Fibroblast of skin of right biceps (primary cell): ENCODE data around the gene PLA2G4E.

Source experiments
- DNase-seq: peaks from one replicate; pipeline ENCODE4 v3.0.0-alpha.2; 2013

The PLA2G4E gene

DNA sequence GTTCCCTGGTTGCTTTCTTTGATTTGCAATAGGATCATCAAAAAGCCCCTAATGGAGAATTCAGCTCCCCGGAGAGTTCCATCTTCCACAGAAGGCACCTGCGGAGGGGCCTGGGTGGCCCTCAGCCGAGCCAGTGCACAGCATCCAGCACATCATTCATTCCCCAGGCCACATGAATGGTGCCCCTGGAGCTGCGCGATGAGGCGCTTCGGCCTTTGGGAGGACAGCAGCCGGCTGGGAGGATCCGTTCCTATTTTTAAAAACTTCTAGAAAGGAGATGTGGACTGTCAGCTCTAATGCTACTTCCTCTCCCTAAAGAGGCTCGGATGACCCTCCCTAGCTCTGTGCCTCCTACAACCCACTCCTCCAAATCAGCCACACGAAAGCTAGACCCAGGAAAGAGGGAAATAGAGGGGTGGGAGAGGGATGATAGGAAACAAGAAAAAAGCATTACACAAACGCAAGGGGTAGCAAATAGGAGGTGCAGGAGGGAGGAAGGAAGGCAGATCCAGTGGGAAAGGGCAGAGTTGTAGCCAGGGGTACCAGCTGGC lies 68.8 kb downstream of the PLA2G4E start:
- no peak for DNase-seq

DNA sequence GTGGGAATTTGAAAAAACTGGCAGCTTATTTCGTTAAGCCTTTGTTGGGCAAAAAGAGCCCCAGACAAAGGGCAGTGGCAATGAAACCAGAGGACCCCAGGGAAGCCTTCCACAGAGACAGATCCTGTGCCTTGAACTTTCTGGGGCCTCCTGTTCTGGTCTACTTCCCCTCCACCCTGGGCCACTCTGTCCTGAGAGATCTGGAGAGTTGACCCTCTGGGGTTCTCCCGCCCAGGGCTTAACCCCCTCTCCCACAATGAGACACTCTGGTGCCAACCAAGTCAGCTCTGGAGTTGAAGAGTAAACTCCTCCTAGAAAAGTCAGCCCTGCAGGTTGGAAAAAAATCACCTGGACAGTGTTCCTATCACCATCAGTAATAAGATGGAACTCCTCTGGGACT lies 69.3 kb downstream of the PLA2G4E start:
- no peak for DNase-seq

DNA sequence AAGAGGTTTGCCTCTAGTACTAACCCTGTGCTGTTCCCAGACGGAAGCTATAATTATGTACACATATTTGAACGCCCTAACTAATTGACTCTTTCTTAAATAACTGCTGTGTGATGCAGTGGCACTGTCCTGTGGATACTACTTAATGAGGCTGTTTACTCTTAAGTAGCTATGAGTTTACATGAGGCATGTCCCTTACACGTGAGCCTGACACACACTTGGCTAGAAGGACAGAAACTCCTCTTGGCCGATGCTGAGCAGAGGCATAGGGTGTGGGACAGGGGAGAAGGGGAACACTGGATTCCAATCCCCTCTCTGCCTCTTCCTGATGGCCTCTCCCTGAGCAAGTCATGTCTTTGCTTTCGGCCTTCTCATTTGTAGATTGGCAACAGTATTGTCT lies 70.4 kb downstream of the PLA2G4E start:
- DNase-seq, result no peak

DNA sequence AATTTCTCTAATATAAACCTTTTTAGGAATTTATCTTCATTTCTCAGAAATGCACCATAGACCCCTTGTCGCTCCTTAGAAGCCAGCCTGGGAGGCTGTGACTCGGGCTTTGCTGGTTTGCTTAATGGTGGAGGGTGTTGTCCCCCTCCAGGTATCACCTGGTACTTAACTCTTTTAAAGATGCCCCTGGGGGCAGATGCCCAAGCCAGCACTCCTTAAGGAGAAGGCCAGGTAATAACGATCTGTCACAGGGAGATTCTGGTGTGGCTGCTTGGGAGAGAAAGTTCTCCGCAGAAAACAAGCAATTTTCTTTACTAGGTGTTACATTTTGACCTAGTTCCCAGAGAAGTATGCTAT lies 70.7 kb downstream of the PLA2G4E start:
- DNase-seq, result no peak

DNA sequence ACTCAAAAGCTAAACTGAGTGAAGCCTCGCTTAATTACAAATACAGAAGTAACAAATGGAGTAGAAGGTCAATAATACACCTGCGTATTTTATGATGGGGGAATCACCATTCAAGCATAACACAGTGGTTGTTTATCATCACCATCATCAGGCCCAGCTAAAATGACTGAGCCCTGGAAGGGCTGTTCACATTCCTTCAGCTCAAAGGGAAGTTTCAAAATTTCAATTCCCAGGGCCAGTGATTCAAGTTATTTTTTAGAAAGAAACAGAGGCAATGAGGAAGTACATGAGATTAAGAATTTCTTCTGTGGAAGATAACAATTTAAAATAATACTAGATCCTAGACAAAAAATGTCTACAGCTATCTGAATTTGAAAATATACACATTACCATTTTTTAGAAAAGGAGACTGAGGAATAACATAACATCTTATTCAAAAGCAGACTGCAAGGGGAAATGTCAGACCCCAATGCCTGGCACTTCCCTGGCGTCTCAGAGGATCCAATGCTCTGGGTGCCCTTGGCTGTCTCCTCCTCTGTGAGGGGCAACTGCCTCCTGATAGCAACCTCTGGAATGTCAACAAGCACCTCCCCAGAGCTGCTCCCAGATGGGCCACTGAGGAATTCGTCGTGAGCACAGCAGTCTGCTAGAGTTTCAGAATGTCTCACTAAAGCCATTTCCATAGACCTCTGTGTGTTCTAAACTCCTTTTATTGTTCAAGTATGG lies 71.3 kb downstream of the PLA2G4E start:
- no peak for DNase-seq

DNA sequence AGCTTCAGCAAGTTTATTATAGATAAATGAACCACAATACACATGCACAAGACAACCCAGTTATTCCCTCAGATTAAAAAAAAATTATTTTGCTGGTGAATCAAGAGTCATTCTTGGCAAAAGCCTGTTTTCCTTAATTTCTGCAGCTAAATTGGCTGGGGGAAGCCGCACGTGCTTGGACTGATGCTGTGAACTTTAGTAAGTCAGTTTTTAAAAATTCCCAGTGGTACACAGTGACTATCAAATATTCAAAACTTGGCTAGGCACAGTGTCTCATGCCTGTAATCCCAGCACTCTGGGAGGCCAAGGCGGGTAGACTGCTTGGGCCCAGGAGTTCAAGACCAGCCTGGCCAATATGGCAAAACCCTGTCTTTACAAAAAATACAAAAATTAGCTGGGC lies 72.4 kb downstream of the PLA2G4E start:
- DNase-seq, result no peak

DNA sequence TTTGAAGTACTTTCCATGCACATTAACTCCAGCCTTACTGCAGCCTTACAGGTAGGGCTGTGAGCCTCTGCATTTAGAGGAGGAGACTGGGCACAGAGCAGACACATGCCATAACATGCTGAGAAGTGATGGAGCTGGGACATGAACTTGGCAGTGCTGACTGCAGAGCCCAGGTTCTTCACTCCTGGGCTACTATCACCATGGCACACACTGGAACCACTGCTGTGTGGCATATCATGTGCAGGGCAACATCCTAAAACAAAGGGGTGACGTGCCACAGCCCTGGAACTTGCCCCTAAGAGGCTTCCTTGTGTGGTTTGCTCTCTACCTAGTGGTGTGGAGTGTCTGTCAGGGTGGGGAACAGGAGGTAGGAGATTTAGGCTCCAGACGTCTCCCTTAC lies 73.9 kb downstream of the PLA2G4E start:
- DNase-seq, result no peak

DNA sequence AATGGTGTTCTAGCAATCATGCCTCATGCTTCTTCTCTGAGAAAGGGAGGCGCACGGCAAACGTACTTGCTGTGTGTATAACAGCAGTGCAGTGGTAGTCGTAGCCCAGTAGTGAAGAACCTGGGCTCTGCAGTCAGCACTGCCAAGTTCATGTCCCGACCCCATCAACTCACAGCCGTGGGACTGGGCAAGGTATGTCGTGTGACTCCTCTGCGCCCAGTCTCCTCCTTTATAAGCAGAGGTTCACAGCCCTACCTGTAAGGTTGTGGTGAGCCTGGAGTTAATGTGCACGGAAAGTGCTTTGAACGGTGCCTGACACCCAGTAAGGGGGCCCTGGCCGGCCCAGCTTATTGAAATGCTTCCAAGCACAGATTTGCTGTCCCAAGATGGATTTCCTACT lies 75.1 kb downstream of the PLA2G4E start:
- DNase-seq, result no peak

DNA sequence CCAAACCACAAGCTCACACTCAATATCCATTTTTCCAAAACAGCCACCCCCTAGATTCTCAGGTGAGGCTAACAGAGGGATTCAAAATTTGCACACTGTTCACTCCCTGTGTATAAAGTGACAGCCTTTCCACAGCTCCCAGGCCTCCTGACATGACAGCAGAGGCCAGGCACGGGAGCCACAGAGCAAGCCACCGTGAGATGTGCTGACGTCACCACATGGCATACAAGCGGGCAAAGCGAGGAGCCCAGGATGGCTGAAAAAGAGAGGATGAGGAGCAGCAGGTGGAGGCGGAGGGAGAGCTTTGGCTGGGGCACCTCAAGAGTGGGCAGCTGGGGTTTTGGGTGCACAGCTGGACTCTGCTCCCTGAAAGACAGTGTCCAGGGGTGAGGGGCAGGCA lies 75.6 kb downstream of the PLA2G4E start:
- no peak for DNase-seq

DNA sequence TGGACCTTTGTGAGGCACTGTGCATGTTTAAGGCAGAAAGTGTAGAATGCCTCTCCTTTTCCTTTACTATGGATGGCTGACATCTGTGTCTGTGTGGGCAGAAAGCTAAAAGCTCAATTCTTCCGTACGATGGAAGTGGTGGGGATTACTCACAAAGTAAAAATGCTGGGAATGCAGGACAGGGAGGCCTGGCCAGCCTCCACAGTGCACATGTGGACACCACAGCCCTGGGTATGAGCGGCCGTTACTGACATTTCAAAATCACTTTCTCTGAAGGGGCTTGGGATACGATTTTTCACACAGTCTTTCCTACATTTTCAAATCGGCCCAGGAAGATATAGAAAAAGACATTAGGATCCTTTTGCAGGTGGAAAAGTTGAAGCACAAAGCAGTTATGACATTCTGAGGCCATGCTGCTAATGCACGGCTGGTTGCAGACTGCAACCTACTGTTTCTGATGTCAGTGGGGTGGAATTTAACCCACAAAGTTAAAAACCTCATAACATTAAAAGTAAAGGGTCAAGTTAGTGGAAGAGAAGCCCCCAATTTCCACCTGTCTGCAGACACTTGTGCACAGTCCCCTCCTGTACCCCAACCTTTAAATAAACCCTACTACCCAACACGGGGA lies 76.4 kb downstream of the PLA2G4E start:
- DNase-seq, result peak; percentile 96

DNA sequence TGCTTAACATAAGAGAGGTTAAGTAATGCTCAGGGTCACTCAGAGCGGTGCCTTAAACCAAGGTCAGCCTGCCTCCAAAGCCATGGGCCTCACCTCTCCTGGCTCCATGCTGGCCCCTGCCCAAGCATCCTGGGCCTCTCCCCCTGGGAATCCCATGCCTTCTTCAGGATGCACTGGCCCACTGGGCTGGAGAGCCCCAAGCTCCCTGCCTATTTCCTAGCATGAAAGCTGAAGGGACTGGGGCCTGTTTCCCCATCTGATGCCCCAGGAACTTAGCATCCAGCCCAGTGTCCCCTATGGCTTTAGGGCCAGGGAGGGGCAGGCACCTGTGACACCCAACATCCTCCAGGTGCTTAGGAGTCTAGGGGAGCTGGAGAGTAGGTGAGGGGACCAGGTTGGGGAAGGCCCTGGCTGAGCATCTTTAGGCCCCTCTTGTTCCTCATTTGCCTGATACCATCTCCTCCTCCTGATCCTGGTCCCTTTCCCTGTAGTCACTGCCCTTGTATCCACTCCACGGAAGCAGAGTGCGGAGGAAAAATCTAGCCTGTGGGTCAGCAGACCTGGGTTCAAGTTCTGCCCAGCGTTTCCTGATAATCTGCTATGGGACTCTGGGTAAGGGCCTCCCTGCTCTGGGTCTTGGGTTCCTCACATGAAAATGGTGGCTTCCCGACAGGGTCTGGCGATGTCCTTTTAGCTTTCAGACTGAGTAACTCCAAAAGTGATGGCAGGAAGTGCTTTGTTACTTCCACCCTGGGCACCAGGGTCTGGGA lies 77.1 kb downstream of the PLA2G4E start:
- DNase-seq, result no peak

DNA sequence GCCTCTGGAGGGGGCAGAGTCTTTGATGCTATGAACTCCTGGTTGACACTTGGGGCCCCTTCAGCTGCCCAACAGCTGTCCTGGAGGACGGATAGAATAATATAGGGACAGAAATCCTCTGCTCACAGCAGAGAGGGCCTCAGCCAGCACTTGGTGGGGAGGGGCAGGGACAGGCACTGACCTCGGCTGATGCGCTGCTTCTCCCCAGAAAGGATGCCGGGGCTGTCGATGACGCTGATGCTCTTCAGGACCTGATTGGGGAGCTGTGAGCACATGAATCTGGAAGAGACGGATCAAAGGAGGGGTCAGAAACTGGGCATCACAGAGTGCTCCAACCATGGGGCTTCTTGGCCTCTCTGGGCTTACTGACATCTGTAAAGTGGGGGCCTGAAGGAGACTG lies 78.0 kb downstream of the PLA2G4E start:
- no peak for DNase-seq

DNA sequence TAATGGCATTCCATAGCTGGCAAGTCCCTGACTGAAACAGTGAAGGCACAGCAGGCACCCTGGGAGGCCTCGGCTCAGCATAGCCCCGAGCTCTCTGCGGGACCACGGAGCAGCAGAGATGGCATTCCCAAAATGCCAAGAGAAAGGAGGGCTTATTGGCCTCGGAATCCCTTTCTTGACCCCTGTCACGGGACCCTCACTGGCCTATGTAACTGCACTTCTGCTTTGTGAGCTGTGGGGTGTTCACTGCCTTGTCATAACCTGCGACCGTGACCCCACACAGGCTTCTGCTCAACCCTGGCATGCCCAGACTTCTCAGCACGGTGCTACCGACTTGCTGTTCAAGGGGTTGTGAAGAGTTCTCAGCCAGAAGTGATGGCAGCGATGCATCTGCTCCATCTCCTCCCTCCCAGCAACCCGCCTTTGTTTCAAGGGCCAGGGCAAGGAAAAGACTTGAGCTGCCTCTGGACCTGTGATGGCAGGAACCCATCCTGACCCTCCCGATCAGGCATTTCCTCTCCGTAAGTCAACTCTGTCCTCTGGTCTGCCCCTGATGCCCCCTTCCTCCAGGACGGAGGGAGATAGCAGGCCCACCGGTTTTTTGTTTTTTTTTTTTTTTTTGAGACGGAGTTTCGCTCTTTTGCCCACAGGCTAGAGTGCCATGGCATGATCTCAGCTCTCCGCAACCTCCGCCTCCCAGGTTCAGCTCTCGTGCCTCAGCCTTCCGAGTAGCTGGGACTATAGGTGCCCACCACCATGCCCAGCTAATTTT lies 79.0 kb downstream of the PLA2G4E start:
- no peak for DNase-seq

DNA sequence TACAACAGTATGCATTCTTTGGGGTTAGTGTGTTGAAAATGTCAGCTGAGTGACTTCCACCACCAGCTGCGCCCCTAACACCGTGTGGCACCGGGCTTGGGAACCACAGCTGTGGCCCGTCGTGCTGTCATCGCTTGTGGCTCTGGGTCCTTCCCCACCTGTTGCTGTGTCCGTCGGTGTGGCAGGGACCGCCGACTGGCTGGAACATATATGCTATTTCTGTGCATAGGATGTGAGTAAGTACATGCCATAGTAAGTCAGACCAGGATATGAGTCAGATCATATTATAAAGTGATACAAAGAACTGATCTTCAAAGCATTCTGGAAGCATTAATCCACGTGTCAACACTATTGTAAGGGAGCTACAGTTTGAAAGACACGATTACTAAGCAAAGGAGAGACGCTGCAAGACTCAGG lies 80.4 kb downstream of the PLA2G4E start:
- DNase-seq, result peak; percentile 93

DNA sequence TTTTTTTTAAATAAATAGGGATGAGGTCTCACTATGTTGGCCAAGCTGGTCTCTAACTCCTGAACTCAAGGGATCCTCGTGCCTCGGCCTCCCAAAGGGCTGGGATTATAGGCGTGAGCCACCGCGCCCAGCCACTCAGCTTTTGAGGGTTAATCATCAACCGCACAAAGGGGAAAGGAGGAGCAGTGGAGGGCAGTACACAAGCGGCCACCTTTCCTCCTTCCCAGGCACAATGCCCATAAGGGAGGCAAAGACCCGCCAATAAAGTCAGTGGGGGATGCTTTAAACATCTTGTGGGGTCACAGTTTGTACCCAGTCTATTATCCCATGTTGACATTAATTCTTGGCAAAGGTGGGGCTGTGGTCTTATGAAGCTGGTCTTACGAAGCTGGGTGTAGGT lies 80.9 kb downstream of the PLA2G4E start:
- DNase-seq, result no peak

DNA sequence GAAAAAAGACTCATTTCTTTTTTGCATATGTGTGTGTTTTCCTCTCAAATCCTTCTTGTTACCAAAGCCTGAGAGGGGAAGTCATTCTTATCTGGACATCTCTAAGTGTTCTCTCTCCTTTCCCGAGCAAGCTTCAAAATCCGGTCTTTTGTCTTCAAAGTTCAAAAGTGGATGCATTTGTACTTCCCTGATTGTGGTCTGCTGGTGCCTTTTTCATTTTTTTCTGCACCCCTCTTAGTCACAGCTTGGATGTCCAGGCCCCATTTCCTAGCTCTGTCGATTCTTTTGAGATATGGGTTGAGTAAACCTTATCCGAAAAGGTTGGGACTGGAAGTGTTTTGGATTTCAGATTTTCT lies 83.3 kb downstream of the PLA2G4E start:
- DNase-seq, result no peak

DNA sequence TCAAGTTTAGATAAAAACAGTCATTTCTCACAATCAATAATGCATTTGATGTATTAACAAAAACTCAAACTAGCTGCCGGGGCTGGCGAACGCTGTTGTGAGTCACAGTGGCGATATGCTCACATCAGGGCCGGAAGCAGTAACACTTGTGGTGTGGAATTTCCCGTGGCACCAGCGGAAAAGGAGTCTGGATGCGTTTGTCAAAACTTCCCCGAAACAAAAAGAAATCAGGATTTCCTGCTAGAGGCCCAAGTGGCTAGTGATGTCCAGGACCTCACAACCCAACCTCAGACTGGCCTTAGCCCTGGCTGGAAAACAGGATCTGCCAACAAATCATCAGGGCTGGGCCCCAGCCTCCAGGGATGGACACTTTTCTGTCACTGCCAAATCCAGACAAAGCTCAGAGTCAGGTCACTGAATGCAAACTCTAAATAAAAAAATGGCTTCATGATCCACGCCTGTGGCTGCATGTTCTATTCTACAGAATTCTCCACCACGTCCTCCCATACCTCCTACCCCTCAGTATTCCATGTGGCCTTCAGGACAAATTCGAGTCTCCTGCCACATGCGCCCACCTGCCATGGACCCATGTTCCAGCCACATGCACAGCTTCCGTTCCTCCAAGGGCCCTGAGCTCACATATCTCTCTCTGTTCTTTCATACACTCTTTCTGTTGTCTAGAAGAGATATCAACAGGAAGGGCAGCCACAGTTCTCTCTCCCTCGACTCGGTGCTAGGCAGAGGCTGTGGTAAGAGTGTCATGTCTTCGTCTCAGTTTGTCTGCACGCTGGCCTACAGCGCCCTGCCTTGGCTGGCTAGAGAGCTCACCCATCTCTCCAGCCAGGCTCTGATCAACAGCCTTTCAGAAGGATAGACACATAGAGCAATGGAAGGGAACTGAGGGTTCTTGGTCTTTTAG lies 83.9 kb downstream of the PLA2G4E start:
- DNase-seq, result peak; percentile 42

DNA sequence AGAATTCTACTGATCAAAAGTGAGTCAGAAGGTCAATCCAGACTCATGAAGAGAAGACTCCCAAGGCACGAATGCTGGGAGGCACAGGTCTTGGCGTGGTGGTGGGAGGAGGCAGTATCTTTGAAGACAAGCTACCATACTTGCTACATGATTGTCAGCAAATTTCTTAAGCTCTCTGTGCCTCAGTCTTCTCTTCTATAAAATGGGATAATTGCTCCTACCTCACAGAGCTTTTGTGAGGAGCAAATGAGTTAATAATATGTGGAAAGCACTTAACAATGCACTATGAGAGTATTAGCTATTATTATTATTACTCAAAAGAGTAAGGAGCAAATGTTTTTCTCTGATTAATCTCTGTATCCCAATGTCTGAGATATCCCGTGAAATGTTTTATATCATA lies 84.7 kb downstream of the PLA2G4E start:
- no peak for DNase-seq

DNA sequence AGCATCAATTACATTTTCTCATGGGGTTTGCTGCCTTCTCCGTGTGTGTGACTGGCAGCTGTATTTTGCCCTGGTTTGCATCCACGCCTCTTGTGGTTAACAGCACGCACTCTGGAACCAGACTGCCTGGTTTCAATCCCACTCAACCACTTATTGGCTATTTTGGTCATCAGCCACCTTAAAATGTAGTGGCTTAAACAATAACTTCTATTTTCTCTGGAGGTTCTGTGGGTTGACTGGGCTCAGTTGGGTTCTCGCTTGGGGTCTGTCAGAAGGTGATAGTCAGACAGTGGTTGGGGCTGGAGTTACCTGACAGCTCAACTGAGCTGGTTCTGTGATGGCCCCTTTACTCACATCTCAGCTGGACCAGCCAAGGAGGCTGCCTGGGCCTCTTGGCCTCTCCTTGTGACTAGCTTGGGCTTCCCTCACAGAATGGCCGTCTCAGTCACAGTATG lies 85.2 kb downstream of the PLA2G4E start:
- DNase-seq, result no peak

DNA sequence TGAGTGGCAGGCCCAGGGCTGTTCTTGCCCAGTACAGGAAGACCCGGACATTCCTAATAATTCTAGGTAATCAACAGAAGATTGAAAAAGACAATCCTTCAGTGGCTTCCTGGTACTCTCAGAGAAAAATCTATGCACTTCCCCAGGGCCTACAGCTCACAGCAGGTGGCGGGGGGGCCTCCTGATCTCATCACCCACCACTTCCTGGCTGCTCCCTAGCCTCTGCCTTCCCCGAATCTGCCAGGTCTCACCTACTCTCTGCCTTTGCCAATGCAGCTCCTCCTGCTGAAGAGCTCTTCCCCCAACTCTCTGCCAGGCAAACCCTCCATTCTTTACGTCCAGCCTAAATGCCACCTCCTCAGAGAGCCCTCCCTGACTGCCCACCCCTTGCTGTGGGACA lies 86.0 kb downstream of the PLA2G4E start:
- peak; percentile 37 for DNase-seq

DNA sequence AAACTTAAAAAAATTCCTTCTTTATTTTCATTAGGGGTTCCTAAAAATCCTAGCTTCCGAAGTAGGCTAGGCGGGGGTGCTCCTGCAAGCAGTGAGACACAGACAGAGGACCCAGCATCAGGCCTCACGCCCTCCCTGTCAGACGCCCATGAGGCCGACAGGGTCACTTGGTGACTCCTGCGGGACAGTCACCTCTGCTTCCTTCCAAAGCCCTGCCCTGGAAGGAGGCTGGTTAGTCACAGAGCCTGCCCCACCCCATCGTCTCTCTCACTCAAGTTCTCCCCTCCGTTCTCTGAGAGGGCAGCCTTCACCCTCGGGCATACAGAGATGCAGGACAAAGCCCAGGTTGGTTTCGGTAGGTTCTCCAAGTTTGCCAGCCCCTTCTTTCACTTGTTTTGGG lies 87.1 kb downstream of the PLA2G4E start:
- DNase-seq, result no peak

DNA sequence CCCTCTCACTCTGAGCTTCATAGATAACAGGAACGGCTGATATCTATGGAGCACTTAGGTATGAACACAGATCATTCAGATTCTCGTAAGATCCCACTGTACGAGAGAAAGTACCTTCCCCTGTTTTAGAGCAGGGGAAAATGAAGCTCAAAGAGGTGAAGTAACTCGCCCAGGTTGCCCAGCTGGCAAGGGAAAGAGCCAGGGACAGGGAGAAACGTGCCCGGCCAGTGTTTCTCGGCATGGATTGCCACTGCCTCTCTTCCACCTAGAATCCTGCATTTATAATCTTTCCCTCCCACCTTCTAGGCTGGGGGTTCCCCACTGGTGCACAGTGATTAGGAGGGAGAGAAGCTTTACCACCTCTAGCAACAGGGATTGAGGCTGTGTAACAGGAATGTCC lies 87.5 kb downstream of the PLA2G4E start:
- no peak for DNase-seq
